Mammary epithelial cell (primary cell): ENCODE results near the gene MGAT4D.

Source experiments
- CTCF ChIP-seq, 2 donors: IDR thresholded peaks in 1 of 2; conservative IDR thresholded peaks in 1 of 2; 2 replicates each; pipeline ENCODE4 v1.5.1; 2011 to 2012; ENCODE audit warnings: inconsistent platforms in 2 of 2, low read length in 2 of 2, mild to moderate bottlenecking in 2 of 2, control low read depth in 1 of 2, low read depth in 1 of 2; ENCODE audit not compliant: insufficient read depth in 1 of 2; ENCODE audit errors: extremely low read depth in 1 of 2
- EZH2 ChIP-seq: IDR thresholded peaks from 2 replicates; pipeline ENCODE4 v1.6.1; 2012; ENCODE audit warnings: low read length, inconsistent platforms, borderline replicate concordance

- TF ChIP-seq CTCF (conservative IDR thresholded peaks at IDR 0.05 in 1 of 2, IDR thresholded peaks at IDR 0.05 in 1 of 2; ENCODE audit: extremely low read depth in 1 of 2, insufficient read depth in 1 of 2, low read depth in 1 of 2, low read length in 2 of 2) (no peak), EZH2 (no peak)
These were observed 47.7 kb downstream of the MGAT4D start for GRCh38 chr4:140450352-140450751.
